B cell (primary cell): ENCODE results near the gene NOP53. TPM values are rescaled to one million over a fixed set of nuclear protein-coding genes. Genes with fewer than 3 reads are reported as not detected.

Source experiments
- ATAC-seq: fragments of 200-7000 bp; cut with Tn5 transposase; one replicate; pipeline ENCODE4 v1.10.0; 2021; ENCODE audit warnings: low read depth, mild to moderate bottlenecking, moderate number of reproducible peaks, moderate library complexity
- CTCF ChIA-PET: fragments of 350-600 bp; sonication (Branson Sonifier 250); formaldehyde crosslinking; loops from one replicate; lab custom pipeline; 2021; ENCODE audit warnings: antibody characterized with exemption, inconsistent platforms; lab: Charles Lee
- POLR2A ChIA-PET: fragments of 350-600 bp; sonication (Branson Sonifier 250); formaldehyde crosslinking; loops from one replicate; lab custom pipeline; 2021; ENCODE audit warnings: antibody characterized with exemption; lab: Charles Lee
- DNase-seq: peaks from one replicate; pipeline ENCODE4 v3.0.0; 2013
- H2AFZ ChIP-seq: 2 replicates; pipeline ENCODE4 v1.6.1; 2012; ENCODE audit warnings: mild to moderate bottlenecking, low read depth, low read length; ENCODE audit not compliant: insufficient read depth, poor library complexity, severe bottlenecking
- H3K27ac ChIP-seq, 2 donors: 1 replicate in 1 of 2; 2 replicates in 1 of 2; pipeline ENCODE4 v1.5.1; 2012 to 2013; ENCODE audit warnings: low read length in 2 of 2, mild to moderate bottlenecking in 2 of 2, moderate library complexity in 1 of 2
- H3K27me3 ChIP-seq, 4 experiments: fragments of 200-600 bp in 1 of 4; sonication (generic) in 1 of 4; replicated peaks in 1 of 4; 1 replicate in 2 of 4; 2 replicates in 2 of 4; pipeline versions ENCODE4 v1.6.1 to v1.7.0; 2013 to 2016; ENCODE audit warnings: low read length in 3 of 4, mild to moderate bottlenecking in 2 of 4, mixed read lengths in 1 of 4, moderate library complexity in 1 of 4; ENCODE audit not compliant: insufficient read depth in 4 of 4, control insufficient read depth in 3 of 4; ENCODE audit errors: control extremely low read depth in 1 of 4
- H3K36me3 ChIP-seq, 2 experiments: replicated peaks in 1 of 2; 1 replicate in 1 of 2; 2 replicates in 1 of 2; pipeline versions ENCODE4 v1.6.1 to v1.7.1; 2013; ENCODE audit warnings: low read length in 1 of 2; ENCODE audit not compliant: insufficient read depth in 2 of 2, control insufficient read depth in 1 of 2; ENCODE audit errors: control extremely low read depth in 1 of 2, extremely low read depth in 1 of 2
- H3K4me1 ChIP-seq, 2 donors: fragments of 200-600 bp in 1 of 2; sonication (generic) in 1 of 2; 1 replicate in 1 of 2; 2 replicates in 1 of 2; pipeline versions ENCODE4 v1.5.1 to v1.6.1; 2013 to 2017; ENCODE audit warnings: low read length in 2 of 2; ENCODE audit not compliant: control insufficient read depth in 2 of 2, insufficient read depth in 2 of 2
- H3K4me2 ChIP-seq: replicated peaks from 2 replicates; pipeline ENCODE3; 2012; ENCODE audit warnings: mild to moderate bottlenecking, low read depth, low read length; ENCODE audit not compliant: poor library complexity, severe bottlenecking
- H3K4me3 ChIP-seq, 5 experiments: fragments of 200-600 bp in 1 of 5; sonication (generic) in 1 of 5; 1 replicate in 3 of 5; 2 replicates in 2 of 5; pipeline versions ENCODE4 v1.5.1 to v1.7.0; 2011 to 2016; ENCODE audit warnings: low read length in 4 of 5, mild to moderate bottlenecking in 4 of 5, low read depth in 2 of 5, control low read depth in 1 of 5, moderate library complexity in 1 of 5; ENCODE audit not compliant: insufficient read depth in 1 of 5; ENCODE audit errors: control extremely low read depth in 1 of 5, extremely low read depth in 1 of 5
- H3K79me2 ChIP-seq: fragments of 200-600 bp; sonication (generic); one replicate; pipeline ENCODE4 v1.6.0; 2016; ENCODE audit warnings: low read length; ENCODE audit not compliant: control insufficient read depth, insufficient read depth
- H3K9ac ChIP-seq: fragments of 200-600 bp; sonication (generic); 2 replicates; pipeline ENCODE4 v1.6.1; 2017; ENCODE audit warnings: mild to moderate bottlenecking, low read length, moderate library complexity
- H3K9me3 ChIP-seq, 3 donors: one replicate each; pipeline versions ENCODE4 v1.6.1 to v1.7.1; 2013; ENCODE audit warnings: low read length in 2 of 3; ENCODE audit not compliant: control insufficient read depth in 2 of 3, insufficient read depth in 1 of 3; ENCODE audit errors: control extremely low read depth in 1 of 3
- H4K20me1 ChIP-seq: 2 replicates; pipeline ENCODE4 v1.6.0; 2012; ENCODE audit warnings: mild to moderate bottlenecking, low read length; ENCODE audit not compliant: insufficient read depth, control insufficient read depth, poor library complexity, severe bottlenecking
- H3K27ac Mint-ChIP-seq: one replicate; pipeline ENCODE4 v1.8.0; 2021; ENCODE audit warnings: mixed read lengths
- H3K27me3 Mint-ChIP-seq: one replicate; pipeline ENCODE4 v1.8.0; 2021; ENCODE audit warnings: mixed read lengths
- H3K4me1 Mint-ChIP-seq: one replicate; pipeline ENCODE4 v1.8.0; 2021; ENCODE audit warnings: mixed read lengths
- H3K4me3 Mint-ChIP-seq: one replicate; pipeline ENCODE4 v1.8.0; 2021; ENCODE audit warnings: mixed read lengths
- H3K9me3 Mint-ChIP-seq: one replicate; pipeline ENCODE4 v1.8.0; 2022; ENCODE audit warnings: mixed read lengths; ENCODE audit not compliant: insufficient read depth
- CTCF ChIP-seq: fragments of 200-600 bp; IDR thresholded peaks from one replicate; pipeline ENCODE4 v1.8.0; 2022; ENCODE audit warnings: antibody characterized with exemption, mild to moderate bottlenecking
- EZH2 ChIP-seq: IDR thresholded peaks from 2 replicates; pipeline ENCODE4 v1.6.1; 2012; ENCODE audit warnings: borderline replicate concordance, low read depth, mild to moderate bottlenecking, moderate library complexity, low read length; ENCODE audit not compliant: insufficient read depth, poor library complexity, severe bottlenecking
- WGBS: methylation state at CpG from one replicate; pipeline ENCODE4 v1.1.5; 2013; ENCODE audit warnings: missing lambda C conversion rate; ENCODE audit not compliant: insufficient coverage; 5-methylcytosine and 5-hydroxymethylcytosine counted together
- intact Hi-C: fragments of 100-400 bp; cut with micrococcal nuclease; formaldehyde crosslinking; loops from one replicate; pipeline ENCODE4 v1.10.0; 2022
- polyA plus RNA-seq: library from polyadenylated mRNA; depleted of rRNA; stranded (reverse); fragments of >200 nt; gene quantifications from 2 replicates; pipeline ENCODE4 v1.2.3, GENCODE V29; 2012
- total RNA-seq, 2 donors: library from RNA; stranded (reverse); fragments of 120-200 nt in 1 of 2; gene quantifications; 1 replicate in 1 of 2; 2 replicates in 1 of 2; pipeline versions ENCODE4 v1.2.3 to v1.2.4, GENCODE V29; 2013 to 2022

NOP53 gene
- total and polyA plus RNA-seq, 2 donors (not counting 1 experiment from before 2014, with no cell fraction given) = 526 to 978 TPM

GRCh38 chr19:47778954-47779351 is 33.6 kb downstream of the NOP53 start:
- ChIA-PET POLR2A (no interaction called here), CTCF (no interaction called here)
- peaks cover 9 to 19% of the 10 kb centered on the region in 2 donors for H3K4me1 ChIP-seq
- DNase-seq = peak; percentile 33
- TF ChIP-seq EZH2 (no peak), CTCF (no peak)
- H3K4me3 Mint-ChIP-seq = peak overlapping the region; percentile 98
- no peaks in the 10 kb centered on the region for H4K20me1 ChIP-seq
- peak overlapping the region; percentile 79 for H3K9ac ChIP-seq
- H3K27me3 ChIP-seq = no peaks in the 10 kb centered on the region
- peak overlapping the region; percentile 87 to 91 for H3K27ac ChIP-seq
- no peaks in the 10 kb centered on the region for H3K27me3 Mint-ChIP-seq
- intact Hi-C loops = loop anchor here (1.0 kb wide), 2 partner anchors 34 to 264 kb away; partner anchors contain the start of genes NAPA and NOP53
- peaks cover 20% of the 10 kb centered on the region for H3K4me1 Mint-ChIP-seq
- 0% methylated on average over 12 of the region's 20 CpGs for WGBS
- no peaks in the 10 kb centered on the region for H3K9me3 Mint-ChIP-seq
- ATAC-seq = no peak
- peak overlapping the region; percentile 86 for H3K27ac Mint-ChIP-seq
- no peaks in the 10 kb centered on the region for H3K9me3 ChIP-seq
- peaks cover 10% of the 10 kb centered on the region for H3K79me2 ChIP-seq
- peak overlapping the region in 4 of 5 experiments; percentile 73 to 80 (median 75) for H3K4me3 ChIP-seq
- no peaks in the 10 kb centered on the region for H3K36me3 ChIP-seq
- peak overlapping the region; percentile 82 for H2AFZ ChIP-seq
- H3K4me2 ChIP-seq = peak overlapping the region; percentile 87

GRCh38 chr19:47779524-47780214 is 34.3 kb downstream of the NOP53 start:
- Histone ChIP-seq H4K20me1 (no peaks in the 10 kb centered on the region), H3K4me2 (peak overlapping the region; percentile 87), H3K9ac (peak overlapping the region; percentile 79), H3K79me2 (peaks cover 10% of the 10 kb centered on the region), H2AFZ (no peak overlapping the region), H3K27me3 (no peaks in the 10 kb centered on the region), H3K4me1 (peaks cover 9 to 19% of the 10 kb centered on the region in 2 donors), H3K36me3 (peaks cover 0 to 2% of the 10 kb centered on the region in 2 experiments), H3K9me3 (no peaks in the 10 kb centered on the region), H3K4me3 (peak overlapping the region in 3 of 5 experiments; percentile 73 to 80 (median 76)), H3K27ac (peak overlapping the region in 1 of 2 donors; percentile 91)
- H3K4me1 Mint-ChIP-seq = peaks cover 20% of the 10 kb centered on the region
- no peaks in the 10 kb centered on the region for H3K27me3 Mint-ChIP-seq
- peak overlapping the region; percentile 86 for H3K27ac Mint-ChIP-seq
- ATAC-seq (no peak), DNase-seq (no peak)
- intact Hi-C loops = no loop called here
- CTCF ChIA-PET = interaction anchor here (0.7 to 0.9 kb wide), 2 partner anchors 10 to 182 kb away, joined by 3 to 4 read pairs; no protein-coding TSS in a partner anchor
- POLR2A ChIA-PET = no interaction called here
- H3K9me3 Mint-ChIP-seq = no peaks in the 10 kb centered on the region
- 93% methylated on average over 23 of the region's 24 CpGs for WGBS
- H3K4me3 Mint-ChIP-seq = peak overlapping the region; percentile 98
- no peak for TF ChIP-seq CTCF
- TF ChIP-seq EZH2 = no peak
